ENCODE data around the gene DYNC2LI1. TPM values are rescaled to one million over a fixed set of nuclear protein-coding genes. Genes with fewer than 3 reads are reported as not detected.

The DYNC2LI1 gene
- total and polyA plus RNA-seq, 2 donors, result 17.3 to 26.4 TPM

GRCh38 chr2:43842866-43843226, 69.0 kb downstream of the DYNC2LI1 start:
- no peak for DNase-seq (ENCODE audit: low read depth in 6 of 9, low spot score in 9 of 9)
- H3K27ac ChIP-seq (ENCODE audit: low read depth in 1 of 2, low read length in 1 of 2), result no peak overlapping the region
- H3K4me1 ChIP-seq (ENCODE audit: control insufficient read depth in 2 of 2, insufficient read depth in 2 of 2, low read length in 2 of 2), result no peaks in the 10 kb centered on the region
- peaks cover 0 to 2% of the 10 kb centered on the region in 2 donors for H3K27me3 ChIP-seq (ENCODE audit: control insufficient read depth in 2 of 2, insufficient read depth in 1 of 2, low read length in 1 of 2)
- no peaks in the 10 kb centered on the region for H3K9me3 ChIP-seq (ENCODE audit: control insufficient read depth in 2 of 2, insufficient read depth in 1 of 2, low read length in 1 of 2)
- H3K36me3 ChIP-seq (ENCODE audit: control insufficient read depth in 2 of 2, insufficient read depth in 2 of 2, low read length in 1 of 2), result no peaks in the 10 kb centered on the region
- 93% methylated on average over 9 of the region's 9 CpGs for WGBS
- H3K4me3 ChIP-seq (ENCODE audit: low read length in 2 of 2), result no peak overlapping the region

DNA sequence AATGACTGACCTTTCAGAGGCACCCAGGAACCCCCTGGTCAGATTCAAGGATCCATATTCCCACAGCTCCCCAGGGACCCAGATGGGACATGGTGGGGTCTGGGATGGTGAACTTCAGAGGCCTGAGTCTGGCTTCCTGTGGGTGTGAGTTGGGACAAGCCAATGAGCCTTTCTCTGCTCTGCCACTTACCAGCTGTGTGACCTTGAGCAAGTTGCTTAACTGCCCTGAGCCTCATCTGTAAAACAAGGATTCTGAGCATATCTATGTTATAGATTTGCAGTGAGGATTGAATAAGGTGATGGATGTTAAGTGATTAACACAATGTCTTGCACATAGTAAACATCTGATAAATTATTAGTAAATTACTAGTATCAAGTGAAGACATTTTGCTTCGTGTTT, 71.3 kb downstream of the DYNC2LI1 start:
- no peak overlapping the region for H3K27ac ChIP-seq (ENCODE audit: low read depth in 1 of 2, low read length in 1 of 2)
- H3K9me3 ChIP-seq (ENCODE audit: control insufficient read depth in 2 of 2, insufficient read depth in 1 of 2, low read length in 1 of 2), result no peaks in the 10 kb centered on the region
- 87% methylated on average over 1 of the region's 1 CpG for WGBS
- no peaks in the 10 kb centered on the region for H3K4me1 ChIP-seq (ENCODE audit: control insufficient read depth in 2 of 2, insufficient read depth in 2 of 2, low read length in 2 of 2)
- no peak overlapping the region for H3K4me3 ChIP-seq (ENCODE audit: low read length in 2 of 2)
- H3K36me3 ChIP-seq (ENCODE audit: control insufficient read depth in 2 of 2, insufficient read depth in 2 of 2, low read length in 1 of 2), result no peaks in the 10 kb centered on the region
- H3K27me3 ChIP-seq (ENCODE audit: control insufficient read depth in 2 of 2, insufficient read depth in 1 of 2, low read length in 1 of 2), result peaks cover 0 to 2% of the 10 kb centered on the region in 2 donors
- DNase-seq (ENCODE audit: low read depth in 6 of 9, low spot score in 9 of 9), result no peak

- Histone ChIP-seq H3K4me1 (ENCODE audit: control insufficient read depth in 2 of 2, insufficient read depth in 2 of 2, low read length in 2 of 2) (no peaks in the 10 kb centered on the region), H3K36me3 (ENCODE audit: control insufficient read depth in 2 of 2, insufficient read depth in 2 of 2, low read length in 1 of 2) (no peaks in the 10 kb centered on the region), H3K9me3 (ENCODE audit: control insufficient read depth in 2 of 2, insufficient read depth in 1 of 2, low read length in 1 of 2) (no peaks in the 10 kb centered on the region), H3K27me3 (ENCODE audit: control insufficient read depth in 2 of 2, insufficient read depth in 1 of 2, low read length in 1 of 2) (peaks cover 0 to 2% of the 10 kb centered on the region in 2 donors), H3K4me3 (ENCODE audit: low read length in 2 of 2) (no peak overlapping the region), H3K27ac (ENCODE audit: low read depth in 1 of 2, low read length in 1 of 2) (no peak overlapping the region)
- no peak for DNase-seq (ENCODE audit: low read depth in 6 of 9, low spot score in 9 of 9)
- WGBS, result 96% methylated on average over 5 of the region's 5 CpGs
Observed at GRCh38 chr2:43846140-43846793, 72.4 kb downstream of the DYNC2LI1 start.

DNA sequence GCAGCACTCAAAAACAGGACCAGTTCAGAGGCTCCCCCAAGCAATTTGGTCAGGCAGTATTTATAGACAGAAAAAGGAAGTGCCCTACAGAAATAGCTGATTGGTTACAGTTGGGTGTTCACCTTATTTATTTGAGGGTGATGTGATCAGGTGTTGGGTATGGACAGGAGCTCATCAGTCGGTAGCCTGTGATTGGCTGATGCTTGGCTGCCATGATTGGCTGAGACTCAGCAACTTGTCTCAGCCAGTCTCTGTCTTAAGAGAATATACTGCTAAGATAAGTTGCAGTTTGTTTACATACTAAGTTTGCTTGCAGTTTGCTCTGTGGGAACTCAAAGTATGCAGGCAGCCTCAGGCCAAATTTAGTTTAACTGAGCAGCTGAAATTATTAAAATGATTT, 74.4 kb downstream of the DYNC2LI1 start:
- Histone ChIP-seq H3K36me3 (ENCODE audit: control insufficient read depth in 2 of 2, insufficient read depth in 2 of 2, low read length in 1 of 2) (no peaks in the 10 kb centered on the region), H3K27me3 (ENCODE audit: control insufficient read depth in 2 of 2, insufficient read depth in 1 of 2, low read length in 1 of 2) (no peaks in the 10 kb centered on the region), H3K9me3 (ENCODE audit: control insufficient read depth in 2 of 2, insufficient read depth in 1 of 2, low read length in 1 of 2) (no peaks in the 10 kb centered on the region), H3K4me3 (ENCODE audit: low read length in 2 of 2) (no peak overlapping the region), H3K4me1 (ENCODE audit: control insufficient read depth in 2 of 2, insufficient read depth in 2 of 2, low read length in 2 of 2) (no peaks in the 10 kb centered on the region), H3K27ac (ENCODE audit: low read depth in 1 of 2, low read length in 1 of 2) (no peak overlapping the region)
- DNase-seq (ENCODE audit: low read depth in 6 of 9, low spot score in 9 of 9), result no peak
- 93% methylated on average over 1 of the region's 1 CpG for WGBS

DNA sequence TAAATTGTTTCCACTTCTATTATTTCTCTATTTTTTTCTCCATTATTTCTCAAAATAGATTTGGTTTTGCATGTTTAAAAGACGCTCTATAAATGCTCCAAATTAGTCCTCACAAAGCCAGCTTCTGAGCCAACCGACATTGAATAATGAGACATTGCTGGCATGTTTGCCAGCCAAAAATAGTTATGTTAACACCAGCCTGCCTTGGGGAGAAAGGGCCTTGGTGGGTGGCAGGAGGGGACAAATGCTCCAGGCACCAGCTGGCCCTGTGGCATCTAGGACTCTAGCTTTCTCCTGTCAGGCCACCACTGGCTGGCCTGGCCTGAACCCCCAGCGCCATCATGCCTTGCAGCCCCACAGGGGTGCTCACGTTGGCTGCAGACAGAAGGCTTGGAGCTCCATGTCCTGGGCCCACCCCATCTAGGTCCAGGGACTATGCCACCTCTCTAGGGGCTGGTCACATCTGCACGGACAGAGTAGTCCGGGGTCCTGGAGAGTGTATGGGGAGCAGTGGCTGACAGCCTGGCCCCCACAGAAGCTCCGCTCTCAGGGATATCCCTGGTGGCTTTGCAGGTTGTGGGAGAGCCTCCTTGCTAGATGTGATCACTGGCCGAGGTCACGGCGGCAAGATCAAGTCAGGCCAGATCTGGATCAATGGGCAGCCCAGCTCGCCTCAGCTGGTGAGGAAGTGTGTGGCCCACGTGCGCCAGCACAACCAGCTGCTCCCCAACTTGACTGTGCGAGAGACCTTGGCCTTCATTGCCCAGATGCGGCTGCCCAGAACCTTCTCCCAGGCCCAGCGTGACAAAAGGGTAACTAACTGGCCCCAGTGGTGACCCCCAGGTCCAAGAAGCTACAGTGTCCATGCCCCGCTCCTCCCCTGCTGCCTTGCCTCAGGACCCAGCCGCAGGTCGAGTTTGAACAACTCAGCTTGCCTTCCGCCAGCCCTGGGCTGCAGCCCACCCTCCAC, 77.5 kb downstream of the DYNC2LI1 start:
- DNase-seq (ENCODE audit: low read depth in 6 of 9, low spot score in 9 of 9), result no peak
- peaks cover 0 to 1% of the 10 kb centered on the region in 2 donors for H3K9me3 ChIP-seq (ENCODE audit: control insufficient read depth in 2 of 2, insufficient read depth in 1 of 2, low read length in 1 of 2)
- H3K27ac ChIP-seq (ENCODE audit: low read depth in 1 of 2, low read length in 1 of 2), result no peak overlapping the region
- no peaks in the 10 kb centered on the region for H3K36me3 ChIP-seq (ENCODE audit: control insufficient read depth in 2 of 2, insufficient read depth in 2 of 2, low read length in 1 of 2)
- no peak overlapping the region for H3K4me3 ChIP-seq (ENCODE audit: low read length in 2 of 2)
- 95% methylated on average over 20 of the region's 20 CpGs for WGBS
- no peaks in the 10 kb centered on the region for H3K4me1 ChIP-seq (ENCODE audit: control insufficient read depth in 2 of 2, insufficient read depth in 2 of 2, low read length in 2 of 2)
- H3K27me3 ChIP-seq (ENCODE audit: control insufficient read depth in 2 of 2, insufficient read depth in 1 of 2, low read length in 1 of 2), result no peaks in the 10 kb centered on the region

DNA sequence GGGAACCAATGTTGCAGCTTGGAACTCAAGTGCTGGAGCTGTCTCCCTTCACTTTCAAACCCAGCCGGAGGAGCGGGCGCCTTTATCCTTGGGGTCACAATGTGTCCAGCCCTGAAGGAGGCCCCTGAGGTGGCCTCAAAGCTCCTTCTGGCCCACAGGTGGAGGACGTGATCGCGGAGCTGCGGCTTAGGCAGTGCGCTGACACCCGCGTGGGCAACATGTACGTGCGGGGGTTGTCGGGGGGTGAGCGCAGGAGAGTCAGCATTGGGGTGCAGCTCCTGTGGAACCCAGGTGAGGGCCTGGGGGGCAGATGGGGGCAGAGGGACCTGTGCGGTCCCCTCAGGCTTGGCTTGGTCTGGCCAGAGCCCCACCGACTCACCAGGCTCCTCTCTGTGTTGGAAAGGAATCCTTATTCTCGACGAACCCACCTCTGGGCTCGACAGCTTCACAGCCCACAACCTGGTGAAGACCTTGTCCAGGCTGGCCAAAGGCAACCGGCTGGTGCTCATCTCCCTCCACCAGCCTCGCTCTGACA, 78.4 kb downstream of the DYNC2LI1 start:
- Histone ChIP-seq H3K4me1 (ENCODE audit: control insufficient read depth in 2 of 2, insufficient read depth in 2 of 2, low read length in 2 of 2) (no peaks in the 10 kb centered on the region), H3K27ac (ENCODE audit: low read depth in 1 of 2, low read length in 1 of 2) (no peak overlapping the region), H3K36me3 (ENCODE audit: control insufficient read depth in 2 of 2, insufficient read depth in 2 of 2, low read length in 1 of 2) (no peaks in the 10 kb centered on the region), H3K27me3 (ENCODE audit: control insufficient read depth in 2 of 2, insufficient read depth in 1 of 2, low read length in 1 of 2) (no peaks in the 10 kb centered on the region), H3K4me3 (ENCODE audit: low read length in 2 of 2) (no peak overlapping the region), H3K9me3 (ENCODE audit: control insufficient read depth in 2 of 2, insufficient read depth in 1 of 2, low read length in 1 of 2) (peaks cover 0 to 1% of the 10 kb centered on the region in 2 donors)
- no peak for DNase-seq (ENCODE audit: low read depth in 6 of 9, low spot score in 9 of 9)
- 95% methylated on average over 21 of the region's 21 CpGs for WGBS

GRCh38 chr2:43853141-43854081, 79.6 kb downstream of the DYNC2LI1 start:
- H3K36me3 ChIP-seq (ENCODE audit: control insufficient read depth in 2 of 2, insufficient read depth in 2 of 2, low read length in 1 of 2), result no peaks in the 10 kb centered on the region
- no peak overlapping the region for H3K27ac ChIP-seq (ENCODE audit: low read depth in 1 of 2, low read length in 1 of 2)
- DNase-seq (ENCODE audit: low read depth in 6 of 9, low spot score in 9 of 9), result no peak
- H3K9me3 ChIP-seq (ENCODE audit: control insufficient read depth in 2 of 2, insufficient read depth in 1 of 2, low read length in 1 of 2), result peaks cover 0 to 1% of the 10 kb centered on the region in 2 donors
- H3K4me3 ChIP-seq (ENCODE audit: low read length in 2 of 2), result no peak overlapping the region
- H3K27me3 ChIP-seq (ENCODE audit: control insufficient read depth in 2 of 2, insufficient read depth in 1 of 2, low read length in 1 of 2), result no peaks in the 10 kb centered on the region
- H3K4me1 ChIP-seq (ENCODE audit: control insufficient read depth in 2 of 2, insufficient read depth in 2 of 2, low read length in 2 of 2), result no peaks in the 10 kb centered on the region
- 94% methylated on average over 10 of the region's 10 CpGs for WGBS

DNA sequence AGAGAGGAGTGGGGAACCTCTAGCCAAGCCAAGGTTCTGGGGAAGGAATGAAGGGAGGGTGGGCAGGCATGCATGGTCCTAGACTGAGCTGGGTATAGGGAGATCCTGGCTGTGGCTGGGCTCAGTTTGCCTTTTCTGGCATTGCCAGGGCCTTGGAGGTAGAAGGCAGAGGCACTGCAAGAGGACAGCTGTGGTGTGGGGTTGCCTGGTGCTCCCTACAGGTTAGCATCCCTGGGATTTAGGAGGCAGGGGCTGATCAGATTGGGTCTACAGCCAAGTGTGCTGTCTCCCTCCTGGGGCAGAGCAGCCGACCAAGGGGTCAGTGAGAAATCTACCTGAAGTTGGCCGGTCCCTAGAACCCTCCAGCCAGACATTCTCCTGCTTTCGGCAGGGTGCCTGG, 80.8 kb downstream of the DYNC2LI1 start:
- Histone ChIP-seq H3K4me3 (ENCODE audit: low read length in 2 of 2) (no peak overlapping the region), H3K36me3 (ENCODE audit: control insufficient read depth in 2 of 2, insufficient read depth in 2 of 2, low read length in 1 of 2) (no peaks in the 10 kb centered on the region), H3K27me3 (ENCODE audit: control insufficient read depth in 2 of 2, insufficient read depth in 1 of 2, low read length in 1 of 2) (no peaks in the 10 kb centered on the region), H3K4me1 (ENCODE audit: control insufficient read depth in 2 of 2, insufficient read depth in 2 of 2, low read length in 2 of 2) (no peaks in the 10 kb centered on the region), H3K27ac (ENCODE audit: low read depth in 1 of 2, low read length in 1 of 2) (no peak overlapping the region), H3K9me3 (ENCODE audit: control insufficient read depth in 2 of 2, insufficient read depth in 1 of 2, low read length in 1 of 2) (peaks cover 0 to 1% of the 10 kb centered on the region in 2 donors)
- WGBS, result 91% methylated on average over 3 of the region's 3 CpGs
- no peak for DNase-seq (ENCODE audit: low read depth in 6 of 9, low spot score in 9 of 9)

All from thymus (tissue), 11 donors.